H1 (cell line): ENCODE results near the gene DOCK3. TPM values are rescaled to one million over a fixed set of nuclear protein-coding genes. Genes with fewer than 3 reads are reported as not detected.

Source experiments
- CTCF ChIA-PET: fragments of 300-600 bp; sonication (Branson Sonifier 250); formaldehyde crosslinking; loops from one replicate; lab custom pipeline; 2021; ENCODE audit not compliant: partially characterized antibody; lab: Charles Lee
- POLR2A ChIA-PET: fragments of 300-600 bp; sonication (Branson Sonifier 250); formaldehyde crosslinking; loops from one replicate; lab custom pipeline; 2021; ENCODE audit warnings: inconsistent platforms; ENCODE audit not compliant: partially characterized antibody; lab: Charles Lee
- DNase-seq, 2 experiments: peaks; one replicate each; pipeline versions ENCODE4 v3.0.0 to v3.0.0-alpha.2; 2010 to 2022; ENCODE audit warnings: low spot score in 2 of 2, low read depth in 1 of 2, mixed read lengths in 1 of 2
- FAIRE-seq: peaks from 2 replicates; lab custom pipeline; 2011; peaks lifted over from hg19 to GRCh38; lab: Jason Lieb, UNC
- H2AFZ ChIP-seq: 2 replicates; pipeline ENCODE4 v1.8.1; 2012; ENCODE audit warnings: low read length, inconsistent platforms
- H2AK5ac ChIP-seq: 2 replicates; pipeline ENCODE4 v1.6.1; 2013; ENCODE audit warnings: low read depth, low read length
- H2BK120ac ChIP-seq: replicated peaks from 2 replicates; pipeline ENCODE3; 2013; ENCODE audit warnings: low read depth, low read length, inconsistent platforms
- H2BK12ac ChIP-seq: 2 replicates; pipeline ENCODE4 v1.6.1; 2013; ENCODE audit warnings: low read depth, low read length
- H2BK15ac ChIP-seq: 2 replicates; pipeline ENCODE4 v1.6.1; 2013; ENCODE audit warnings: low read length
- H2BK20ac ChIP-seq: 2 replicates; pipeline ENCODE4 v1.6.1; 2013; ENCODE audit warnings: low read length
- H2BK5ac ChIP-seq: 2 replicates; pipeline ENCODE4 v1.6.1; 2013; ENCODE audit warnings: low read depth, low read length
- H3K14ac ChIP-seq: 2 replicates; pipeline ENCODE4 v1.6.1; 2013; ENCODE audit warnings: inconsistent platforms; ENCODE audit not compliant: insufficient read length
- H3K18ac ChIP-seq: 2 replicates; pipeline ENCODE4 v1.6.1; 2013; ENCODE audit warnings: low read length; ENCODE audit errors: extremely low read depth
- H3K23ac ChIP-seq: 2 replicates; pipeline ENCODE4 v1.6.1; 2013; ENCODE audit warnings: inconsistent platforms; ENCODE audit not compliant: insufficient read length
- H3K23me2 ChIP-seq: 2 replicates; pipeline ENCODE4 v1.6.1; 2013; ENCODE audit warnings: low read depth, low read length
- H3K27ac ChIP-seq: 2 replicates; pipeline ENCODE4 v1.6.1; 2011; ENCODE audit warnings: low read depth, low read length, inconsistent platforms
- H3K27me3 ChIP-seq, 4 experiments: replicated peaks in 1 of 4; 1 replicate in 1 of 4; 2 replicates in 3 of 4; pipeline versions ENCODE4 v1.6.1 to v1.8.1; 2011 to 2013; ENCODE audit warnings: low read length in 3 of 4, mild to moderate bottlenecking in 3 of 4, inconsistent platforms in 2 of 4, mixed read lengths in 2 of 4, moderate library complexity in 1 of 4; ENCODE audit not compliant: control insufficient read depth in 3 of 4, insufficient read depth in 3 of 4; ENCODE audit errors: extremely low read depth in 1 of 4
- H3K36me3 ChIP-seq, 4 experiments: 2 replicates each; pipeline versions ENCODE4 v1.6.1 to v1.8.1; 2011 to 2013; ENCODE audit warnings: mild to moderate bottlenecking in 4 of 4, low read length in 3 of 4, moderate library complexity in 2 of 4, control low read depth in 1 of 4, inconsistent platforms in 1 of 4; ENCODE audit not compliant: insufficient read depth in 4 of 4, control insufficient read depth in 2 of 4
- H3K4ac ChIP-seq: replicated peaks from 2 replicates; pipeline ENCODE3; 2013; ENCODE audit warnings: low read length, low read depth, mixed read lengths, inconsistent platforms; ENCODE audit not compliant: insufficient read length
- H3K4me1 ChIP-seq, 4 experiments: replicated peaks in 1 of 4; 1 replicate in 1 of 4; 2 replicates in 3 of 4; pipeline versions ENCODE4 v1.6.1 to v1.8.1; 2011 to 2013; ENCODE audit warnings: low read length in 3 of 4, inconsistent platforms in 2 of 4, mixed read lengths in 1 of 4; ENCODE audit not compliant: insufficient read depth in 4 of 4, control insufficient read depth in 3 of 4
- H3K4me2 ChIP-seq, 2 experiments: 2 replicates each; pipeline versions ENCODE4 v1.6.1 to v1.8.1; 2011 to 2013; ENCODE audit warnings: low read depth in 2 of 2, low read length in 2 of 2, control low read depth in 1 of 2, inconsistent platforms in 1 of 2, mild to moderate bottlenecking in 1 of 2; ENCODE audit not compliant: insufficient read depth in 1 of 2
- H3K4me3 ChIP-seq, 4 experiments: fragments of 200-600, 300-600 bp in 1 of 4; sonication (generic), shearing (Covaris generic), sonication (Bioruptor Twin) in 1 of 4; 2 replicates each; pipeline versions ENCODE4 v1.5.1 to v1.8.1; 2011 to 2016; ENCODE audit warnings: low read length in 4 of 4, low read depth in 3 of 4, control low read depth in 2 of 4, inconsistent platforms in 2 of 4, mild to moderate bottlenecking in 2 of 4, mixed read lengths in 1 of 4, moderate library complexity in 1 of 4; ENCODE audit not compliant: insufficient read depth in 2 of 4; ENCODE audit errors: extremely low read depth in 1 of 4
- H3K56ac ChIP-seq: replicated peaks from 2 replicates; pipeline ENCODE3; 2013; ENCODE audit warnings: low read depth, mild to moderate bottlenecking, mixed read lengths, low read length, inconsistent platforms; ENCODE audit not compliant: insufficient read length
- H3K79me1 ChIP-seq: 2 replicates; pipeline ENCODE4 v1.6.1; 2013; ENCODE audit warnings: low read depth, low read length, control low read depth
- H3K79me2 ChIP-seq, 2 experiments: 2 replicates each; pipeline versions ENCODE4 v1.6.1 to v1.8.1; 2012 to 2013; ENCODE audit warnings: low read length in 2 of 2, mild to moderate bottlenecking in 2 of 2, inconsistent platforms in 1 of 2; ENCODE audit not compliant: insufficient read depth in 2 of 2, control insufficient read depth in 1 of 2
- H3K9ac ChIP-seq, 4 experiments: replicated peaks in 1 of 4; 1 replicate in 1 of 4; 2 replicates in 3 of 4; pipeline versions ENCODE4 v1.6.1 to v1.8.1; 2011 to 2013; ENCODE audit warnings: low read depth in 3 of 4, low read length in 3 of 4, control low read depth in 2 of 4, mild to moderate bottlenecking in 2 of 4, moderate library complexity in 2 of 4, inconsistent platforms in 1 of 4; ENCODE audit errors: extremely low read depth in 1 of 4
- H3K9me3 ChIP-seq, 2 experiments: 2 replicates each; pipeline versions ENCODE4 v1.6.1 to v1.8.1; 2012 to 2013; ENCODE audit warnings: mild to moderate bottlenecking in 2 of 2, moderate library complexity in 2 of 2, control low read depth in 1 of 2, inconsistent platforms in 1 of 2, low read depth in 1 of 2, low read length in 1 of 2, mixed read lengths in 1 of 2; ENCODE audit not compliant: insufficient read depth in 2 of 2
- H4K20me1 ChIP-seq, 2 experiments: replicated peaks in 1 of 2; 2 replicates each; pipeline versions ENCODE3 to v1.8.1; 2011 to 2013; ENCODE audit warnings: inconsistent platforms in 2 of 2, low read length in 2 of 2, mild to moderate bottlenecking in 1 of 2; ENCODE audit not compliant: insufficient read depth in 2 of 2, control insufficient read depth in 1 of 2
- H4K5ac ChIP-seq: 2 replicates; pipeline ENCODE4 v1.6.1; 2013; ENCODE audit warnings: low read length, low read depth, mixed read lengths, inconsistent platforms; ENCODE audit not compliant: insufficient read length
- H4K8ac ChIP-seq: 2 replicates; pipeline ENCODE4 v1.8.0; 2013; ENCODE audit warnings: mild to moderate bottlenecking, moderate library complexity, low read length, inconsistent platforms; ENCODE audit not compliant: insufficient read depth; ENCODE audit errors: extremely low read depth
- H4K91ac ChIP-seq: replicated peaks from 2 replicates; pipeline ENCODE3; 2013; ENCODE audit warnings: low read length, mixed read lengths, inconsistent platforms; ENCODE audit not compliant: insufficient read length
- ASH2L ChIP-seq: fragments of 200-600, 300-600 bp; sonication (generic); IDR thresholded peaks from one replicate; pipeline ENCODE4 v1.7.1; 2017; ENCODE audit warnings: low read length
- GABPA ChIP-seq: IDR thresholded peaks from 2 replicates; pipeline ENCODE4 v1.6.1; 2011; ENCODE audit warnings: mild to moderate bottlenecking, low read length, moderate library complexity, borderline replicate concordance; ENCODE audit not compliant: insufficient read depth
- GTF2F1 ChIP-seq: IDR thresholded peaks from 2 replicates; pipeline ENCODE4 v1.6.1; 2012; ENCODE audit warnings: low read depth, low read length, improper control_type of control experiment, borderline replicate concordance
- HDAC2 ChIP-seq, 2 experiments: fragments of 300-600 bp in 1 of 2; sonication (generic) in 1 of 2; IDR thresholded peaks; 2 replicates each; pipeline ENCODE4 v1.6.1; 2011 to 2012; ENCODE audit warnings: low read depth in 2 of 2, low read length in 2 of 2, mild to moderate bottlenecking in 2 of 2, moderate library complexity in 2 of 2, borderline replicate concordance in 1 of 2, inconsistent platforms in 1 of 2
- PHF8 ChIP-seq: fragments of 200-600 bp; sonication (generic); conservative IDR thresholded peaks from 2 replicates; pipeline ENCODE4 v1.7.1; 2012; ENCODE audit warnings: low read depth, mild to moderate bottlenecking, inconsistent platforms, low read length, moderate library complexity
- SIRT6 ChIP-seq: IDR thresholded peaks from one replicate; pipeline ENCODE4 v1.7.1; 2012; ENCODE audit warnings: low read length, inconsistent platforms
- TEAD4 ChIP-seq: IDR thresholded peaks from 2 replicates; pipeline ENCODE4 v1.6.1; 2012; ENCODE audit warnings: low read depth, low read length, inconsistent platforms, mixed read lengths
- USF2 ChIP-seq: IDR thresholded peaks from 2 replicates; pipeline ENCODE4 v1.6.1; 2011; ENCODE audit warnings: low read length, improper control_type of control experiment
- WGBS, 2 experiments: shearing (Covaris generic) in 1 of 2; methylation state at CpG; one replicate each; pipeline versions ENCODE4 v1.1.6 to v1.1.7; 2013 to 2015; ENCODE audit warnings: low lambda C conversion rate in 2 of 2, mixed read lengths in 2 of 2, inconsistent platforms in 1 of 2, low coverage in 1 of 2, missing lambda C conversion rate in 1 of 2; ENCODE audit not compliant: insufficient replicate concordance in 2 of 2, insufficient coverage in 1 of 2, insufficient read length in 1 of 2; ENCODE audit errors: extremely low coverage in 1 of 2, missing lambda C conversion rate in 1 of 2; 5-methylcytosine and 5-hydroxymethylcytosine counted together
- polyA plus RNA-seq, 7 experiments: library from polyadenylated mRNA; depleted of rRNA in 3 of 7; stranded (reverse) in 5 of 7; unstranded in 2 of 7; fragments of >200 nt in 5 of 7; fragments of 200-250 nt in 2 of 7; gene quantifications; 1 replicate in 5 of 7; 2 replicates in 1 of 7; 4 replicates in 1 of 7; pipeline versions ENCODE4 v1.2.1 to v1.2.3, GENCODE V29; 2011 to 2013; ENCODE audit warnings: missing spikeins in 2 of 7, mixed read lengths in 2 of 7
- total RNA-seq: library from RNA; stranded (reverse); fragmentation: NEBNext Ultra II Directional; extraction: Animal tissue kit (Norgen Biotek cat#: 25700); gene quantifications from 2 replicates; pipeline ENCODE4 v1.2.1, GENCODE V29; 2021
- TF ChIP-seq, protein P1 (sequence below): IDR thresholded peaks from 2 replicates; pipeline ENCODE4 v1.6.1; 2012; ENCODE audit warnings: low read length, inconsistent platforms
- TF ChIP-seq, protein P2 (sequence below): IDR thresholded peaks from 2 replicates; pipeline ENCODE4 v1.6.1; 2012; ENCODE audit warnings: inconsistent platforms

The DOCK3 gene
- total and polyA plus RNA-seq, 2 of the 8 experiments (the other 6 are each of a cell fraction or from before 2014, with no cell fraction given), result 2.7 to 5.0 TPM

DNA sequence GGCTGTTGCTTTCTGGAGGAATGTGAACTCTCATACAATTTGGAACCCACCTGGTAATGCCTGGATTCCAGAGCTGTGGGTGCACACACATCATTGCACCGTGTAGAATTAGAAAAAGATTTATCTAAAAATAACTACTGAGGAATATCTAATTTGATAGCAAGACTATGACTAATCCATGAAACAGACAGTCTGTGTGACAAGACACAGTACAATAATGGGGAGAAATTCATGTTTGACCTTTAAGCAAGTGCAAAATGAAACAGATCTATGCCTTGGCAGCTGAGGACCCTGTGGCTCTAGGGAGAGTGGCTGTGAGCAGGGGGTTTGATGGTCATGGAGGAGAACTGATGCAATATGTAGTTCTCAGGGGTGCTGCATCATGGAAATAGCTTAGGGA, 7.9 kb upstream of the DOCK3 start:
- H3K9me3 ChIP-seq, result no peaks in the 10 kb centered on the region
- no peak overlapping the region for H3K27ac ChIP-seq
- H2AK5ac ChIP-seq, result no peak overlapping the region
- H4K5ac ChIP-seq, result no peak overlapping the region
- no peak for DNase-seq
- H3K23ac ChIP-seq, result no peak overlapping the region
- POLR2A ChIA-PET, result interaction anchor here (0.6 to 2.4 kb wide), 6 partner anchors 10 to 618 kb away, joined by 3 to 5 read pairs (median 3); no protein-coding TSS in a partner anchor
- no peak overlapping the region for H2BK12ac ChIP-seq
- H3K4ac ChIP-seq, result no peak overlapping the region
- H4K20me1 ChIP-seq, result no peaks in the 10 kb centered on the region
- H3K18ac ChIP-seq, result no peak overlapping the region
- H3K14ac ChIP-seq, result no peak overlapping the region
- no peak for FAIRE-seq
- H3K4me3 ChIP-seq, result no peak overlapping the region
- no peak overlapping the region for H2BK5ac ChIP-seq
- no peak overlapping the region for H2BK20ac ChIP-seq
- H3K56ac ChIP-seq, result no peak overlapping the region
- no peak overlapping the region for H4K8ac ChIP-seq
- no peaks in the 10 kb centered on the region for H3K23me2 ChIP-seq
- peaks cover 0 to 3% (median 0%) of the 10 kb centered on the region in 4 experiments; a peak in 1 of 7 replicates for H3K4me1 ChIP-seq
- WGBS, 2 experiments, result 100% methylated on average over 1 of the region's 1 CpG; no CpG with 5 or more reads in 1 of the 2 experiments
- no peak overlapping the region for H4K91ac ChIP-seq
- H2AFZ ChIP-seq, result no peak overlapping the region
- no peak overlapping the region for H2BK15ac ChIP-seq
- CTCF ChIA-PET, result interaction anchor here (1.2 to 63.8 kb wide), 3 partner anchors 9 to 45 kb away, joined by 3 to 1262 read pairs (median 5); partner anchors contain the start of genes CISH and MAPKAPK3
- H3K79me2 ChIP-seq, result no peaks in the 10 kb centered on the region
- H3K27me3 ChIP-seq, result no peaks in the 10 kb centered on the region; a peak in 1 of 7 replicates
- no peaks in the 10 kb centered on the region for H3K36me3 ChIP-seq
- H2BK120ac ChIP-seq, result no peak overlapping the region
- H3K4me2 ChIP-seq, result no peak overlapping the region
- no peaks in the 10 kb centered on the region for H3K79me1 ChIP-seq
- H3K9ac ChIP-seq, result no peak overlapping the region
- no peak for TF ChIP-seq HDAC2 (IDR thresholded peaks at IDR 0.05; ENCODE audit: borderline replicate concordance in 1 of 2, low read depth in 2 of 2, low read length in 2 of 2)
- TF ChIP-seq GTF2F1, result no peak
- no peak for TF ChIP-seq USF2
- TF ChIP-seq, protein P1, sequence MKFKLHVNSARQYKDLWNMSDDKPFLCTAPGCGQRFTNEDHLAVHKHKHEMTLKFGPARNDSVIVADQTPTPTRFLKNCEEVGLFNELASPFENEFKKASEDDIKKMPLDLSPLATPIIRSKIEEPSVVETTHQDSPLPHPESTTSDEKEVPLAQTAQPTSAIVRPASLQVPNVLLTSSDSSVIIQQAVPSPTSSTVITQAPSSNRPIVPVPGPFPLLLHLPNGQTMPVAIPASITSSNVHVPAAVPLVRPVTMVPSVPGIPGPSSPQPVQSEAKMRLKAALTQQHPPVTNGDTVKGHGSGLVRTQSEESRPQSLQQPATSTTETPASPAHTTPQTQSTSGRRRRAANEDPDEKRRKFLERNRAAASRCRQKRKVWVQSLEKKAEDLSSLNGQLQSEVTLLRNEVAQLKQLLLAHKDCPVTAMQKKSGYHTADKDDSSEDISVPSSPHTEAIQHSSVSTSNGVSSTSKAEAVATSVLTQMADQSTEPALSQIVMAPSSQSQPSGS, result no peak
- no peak for TF ChIP-seq TEAD4
- TF ChIP-seq PHF8, result no peak
- no peak for TF ChIP-seq GABPA
- TF ChIP-seq, protein P2, sequence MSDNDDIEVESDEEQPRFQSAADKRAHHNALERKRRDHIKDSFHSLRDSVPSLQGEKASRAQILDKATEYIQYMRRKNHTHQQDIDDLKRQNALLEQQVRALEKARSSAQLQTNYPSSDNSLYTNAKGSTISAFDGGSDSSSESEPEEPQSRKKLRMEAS, result no peak
- TF ChIP-seq ASH2L, result no peak
- no peak for TF ChIP-seq SIRT6
